K562 (cell line): ENCODE data around the gene ARMH3. TPM values are rescaled to one million over a fixed set of nuclear protein-coding genes. Genes with fewer than 3 reads are reported as not detected.

Experiments used
- C11orf30 ChIP-seq: fragments of 450-650 bp; IDR thresholded peaks from 2 replicates; pipeline ENCODE4 v1.6.1; 2016; ENCODE audit warnings: low read depth, mild to moderate bottlenecking
- CTBP1 ChIP-seq: fragments of 450-650 bp; IDR thresholded peaks from 2 replicates; pipeline ENCODE4 v1.6.1; 2016; ENCODE audit warnings: borderline replicate concordance
- EGR1 ChIP-seq: fragments of 450-650 bp; conservative IDR thresholded peaks from 2 replicates; pipeline ENCODE4 v1.6.1; 2017; ENCODE audit warnings: mild to moderate bottlenecking
- GTF2E2 ChIP-seq: fragments of 200-800 bp; sonication (Bioruptor generic); IDR thresholded peaks from 2 replicates; pipeline ENCODE4 v1.6.1; 2016; ENCODE audit warnings: missing genetic modification characterization, missing compliant biosample characterization
- KLF13 ChIP-seq: fragments of 450-650 bp; IDR thresholded peaks from 2 replicates; pipeline ENCODE4 v1.6.1; 2016; ENCODE audit warnings: missing genetic modification characterization, low read depth, mild to moderate bottlenecking, missing compliant biosample characterization, moderate library complexity, borderline replicate concordance
- PRPF4 ChIP-seq: fragments of 200-400 bp; formaldehyde crosslinking; IDR thresholded peaks from one replicate; pipeline ENCODE4 v1.6.1; 2017; ENCODE audit warnings: low read length, low read depth, mild to moderate bottlenecking; ENCODE audit not compliant: insufficient read depth, poor library complexity, severe bottlenecking
- RBFOX2 ChIP-seq: fragments of 200-400 bp; formaldehyde crosslinking; IDR thresholded peaks from 2 replicates; pipeline ENCODE4 v1.6.1; 2017; ENCODE audit warnings: low read depth, mild to moderate bottlenecking, low read length, moderate library complexity
- RBM22 ChIP-seq: fragments of 200-400 bp; formaldehyde crosslinking; IDR thresholded peaks from 2 replicates; pipeline ENCODE4 v1.6.1; 2018; ENCODE audit warnings: low read length, low read depth; ENCODE audit not compliant: poor library complexity, severe bottlenecking
- STAT6 ChIP-seq: sonication (generic); formaldehyde crosslinking; IDR thresholded peaks from 2 replicates; pipeline ENCODE4 v1.8.1; 2023; ENCODE audit warnings: mild to moderate bottlenecking, missing genetic modification reagents
- ZNF445 ChIP-seq: fragments of 250-450 bp; sonication (Bioruptor Pico); IDR thresholded peaks from 2 replicates; pipeline ENCODE4 v1.4.0; 2020; ENCODE audit warnings: low read depth, mild to moderate bottlenecking, moderate library complexity
- polyA plus RNA-seq, 8 experiments: library from polyadenylated mRNA; depleted of rRNA in 4 of 8; stranded (reverse) in 5 of 8; unstranded in 3 of 8; fragments of >200 nt; fragmentation: Nextera tagmentation in 2 of 8; fragmentation: Illumina TruSeq in 1 of 8; extraction: Ambion mirVana in 2 of 8; extraction: Trizol in 1 of 8; gene quantifications; 2 replicates each; pipeline versions ENCODE4 v1.2.1 to v1.2.3, GENCODE V29; 2011 to 2014; ENCODE audit warnings: inconsistent platforms in 1 of 8, missing spikeins in 1 of 8
- total RNA-seq, 7 experiments: library from RNA; depleted of rRNA in 6 of 7; stranded (reverse); fragments of >200 nt in 6 of 7; fragmentation: Illumina TruSeq in 2 of 7; extraction: Trizol in 2 of 7; gene quantifications; 2 replicates each; pipeline versions ENCODE4 v1.2.1 to v1.2.3, GENCODE V29; 2011 to 2021; ENCODE audit warnings: low replicate concordance in 1 of 7
- TF ChIP-seq, protein P1 (sequence below): fragments of 250-450 bp; sonication (Bioruptor Pico); IDR thresholded peaks from 2 replicates; pipeline ENCODE4 v1.4.0; 2020
- TF ChIP-seq, protein P2 (sequence below): fragments of 450-650 bp; IDR thresholded peaks from 2 replicates; pipeline ENCODE4 v1.6.1; 2018; ENCODE audit not compliant: partially characterized antibody

The ARMH3 gene
- total and polyA plus RNA-seq, 9 of the 15 experiments (the other 6 are each of a cell fraction or from before 2014, with no cell fraction given), result 0.29 to 0.73 TPM; not detected in 7

- TF ChIP-seq, protein P1, sequence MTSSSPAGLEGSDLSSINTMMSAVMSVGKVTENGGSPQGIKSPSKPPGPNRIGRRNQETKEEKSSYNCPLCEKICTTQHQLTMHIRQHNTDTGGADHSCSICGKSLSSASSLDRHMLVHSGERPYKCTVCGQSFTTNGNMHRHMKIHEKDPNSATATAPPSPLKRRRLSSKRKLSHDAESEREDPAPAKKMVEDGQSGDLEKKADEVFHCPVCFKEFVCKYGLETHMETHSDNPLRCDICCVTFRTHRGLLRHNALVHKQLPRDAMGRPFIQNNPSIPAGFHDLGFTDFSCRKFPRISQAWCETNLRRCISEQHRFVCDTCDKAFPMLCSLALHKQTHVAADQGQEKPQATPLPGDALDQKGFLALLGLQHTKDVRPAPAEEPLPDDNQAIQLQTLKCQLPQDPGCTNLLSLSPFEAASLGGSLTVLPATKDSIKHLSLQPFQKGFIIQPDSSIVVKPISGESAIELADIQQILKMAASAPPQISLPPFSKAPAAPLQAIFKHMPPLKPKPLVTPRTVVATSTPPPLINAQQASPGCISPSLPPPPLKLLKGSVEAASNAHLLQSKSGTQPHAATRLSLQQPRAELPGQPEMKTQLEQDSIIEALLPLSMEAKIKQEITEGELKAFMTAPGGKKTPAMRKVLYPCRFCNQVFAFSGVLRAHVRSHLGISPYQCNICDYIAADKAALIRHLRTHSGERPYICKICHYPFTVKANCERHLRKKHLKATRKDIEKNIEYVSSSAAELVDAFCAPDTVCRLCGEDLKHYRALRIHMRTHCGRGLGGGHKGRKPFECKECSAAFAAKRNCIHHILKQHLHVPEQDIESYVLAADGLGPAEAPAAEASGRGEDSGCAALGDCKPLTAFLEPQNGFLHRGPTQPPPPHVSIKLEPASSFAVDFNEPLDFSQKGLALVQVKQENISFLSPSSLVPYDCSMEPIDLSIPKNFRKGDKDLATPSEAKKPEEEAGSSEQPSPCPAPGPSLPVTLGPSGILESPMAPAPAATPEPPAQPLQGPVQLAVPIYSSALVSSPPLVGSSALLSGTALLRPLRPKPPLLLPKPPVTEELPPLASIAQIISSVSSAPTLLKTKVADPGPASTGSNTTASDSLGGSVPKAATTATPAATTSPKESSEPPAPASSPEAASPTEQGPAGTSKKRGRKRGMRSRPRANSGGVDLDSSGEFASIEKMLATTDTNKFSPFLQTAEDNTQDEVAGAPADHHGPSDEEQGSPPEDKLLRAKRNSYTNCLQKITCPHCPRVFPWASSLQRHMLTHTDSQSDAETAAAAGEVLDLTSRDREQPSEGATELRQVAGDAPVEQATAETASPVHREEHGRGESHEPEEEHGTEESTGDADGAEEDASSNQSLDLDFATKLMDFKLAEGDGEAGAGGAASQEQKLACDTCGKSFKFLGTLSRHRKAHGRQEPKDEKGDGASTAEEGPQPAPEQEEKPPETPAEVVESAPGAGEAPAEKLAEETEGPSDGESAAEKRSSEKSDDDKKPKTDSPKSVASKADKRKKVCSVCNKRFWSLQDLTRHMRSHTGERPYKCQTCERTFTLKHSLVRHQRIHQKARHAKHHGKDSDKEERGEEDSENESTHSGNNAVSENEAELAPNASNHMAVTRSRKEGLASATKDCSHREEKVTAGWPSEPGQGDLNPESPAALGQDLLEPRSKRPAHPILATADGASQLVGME (CRISPR knock-in tag), result 0 out of 2 replicates have a peak, but pooled peaks have one; percentile 16
- TF ChIP-seq RBFOX2 (peak; percentile 82), STAT6 (no peak), GTF2E2 (peak; percentile 90; the same call in 1 of the 2 replicates), RBM22 (peak; percentile 64), KLF13 (tag) (0 out of 2 replicates have a peak, but pooled peaks have one; percentile 40), CTBP1 (peak; percentile 68), PRPF4 (peak; percentile 96), C11orf30 (0 out of 2 replicates have a peak, but pooled peaks have one; percentile 5), EGR1 (peak; percentile 66), ZNF445 (CRISPR knock-in tag) (no peak)
- TF ChIP-seq, protein P2, sequence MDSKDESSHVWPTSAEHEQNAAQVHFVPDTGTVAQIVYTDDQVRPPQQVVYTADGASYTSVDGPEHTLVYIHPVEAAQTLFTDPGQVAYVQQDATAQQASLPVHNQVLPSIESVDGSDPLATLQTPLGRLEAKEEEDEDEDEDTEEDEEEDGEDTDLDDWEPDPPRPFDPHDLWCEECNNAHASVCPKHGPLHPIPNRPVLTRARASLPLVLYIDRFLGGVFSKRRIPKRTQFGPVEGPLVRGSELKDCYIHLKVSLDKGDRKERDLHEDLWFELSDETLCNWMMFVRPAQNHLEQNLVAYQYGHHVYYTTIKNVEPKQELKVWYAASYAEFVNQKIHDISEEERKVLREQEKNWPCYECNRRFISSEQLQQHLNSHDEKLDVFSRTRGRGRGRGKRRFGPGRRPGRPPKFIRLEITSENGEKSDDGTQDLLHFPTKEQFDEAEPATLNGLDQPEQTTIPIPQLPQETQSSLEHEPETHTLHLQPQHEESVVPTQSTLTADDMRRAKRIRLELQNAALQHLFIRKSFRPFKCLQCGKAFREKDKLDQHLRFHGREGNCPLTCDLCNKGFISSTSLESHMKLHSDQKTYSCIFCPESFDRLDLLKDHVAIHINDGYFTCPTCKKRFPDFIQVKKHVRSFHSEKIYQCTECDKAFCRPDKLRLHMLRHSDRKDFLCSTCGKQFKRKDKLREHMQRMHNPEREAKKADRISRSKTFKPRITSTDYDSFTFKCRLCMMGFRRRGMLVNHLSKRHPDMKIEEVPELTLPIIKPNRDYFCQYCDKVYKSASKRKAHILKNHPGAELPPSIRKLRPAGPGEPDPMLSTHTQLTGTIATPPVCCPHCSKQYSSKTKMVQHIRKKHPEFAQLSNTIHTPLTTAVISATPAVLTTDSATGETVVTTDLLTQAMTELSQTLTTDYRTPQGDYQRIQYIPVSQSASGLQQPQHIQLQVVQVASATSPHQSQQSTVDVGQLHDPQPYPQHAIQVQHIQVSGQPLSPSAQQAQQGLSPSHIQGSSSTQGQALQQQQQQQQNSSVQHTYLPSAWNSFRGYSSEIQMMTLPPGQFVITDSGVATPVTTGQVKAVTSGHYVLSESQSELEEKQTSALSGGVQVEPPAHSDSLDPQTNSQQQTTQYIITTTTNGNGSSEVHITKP, result peak; percentile 100
Observed at GRCh38 chr10:101818119-101818871, 237.7 kb downstream of the ARMH3 start, which contains the start of gene OGA (continued).
